K562 (cell line): ENCODE data around the gene BFSP1. TPM values are rescaled to one million over a fixed set of nuclear protein-coding genes. Genes with fewer than 3 reads are reported as not detected.

Experiments
- CBFA2T2 ChIP-seq: fragments of 450-650 bp; conservative IDR thresholded peaks from 2 replicates; pipeline ENCODE4 v1.6.1; 2017; ENCODE audit warnings: mild to moderate bottlenecking
- CBX1 ChIP-seq: sonication (generic); IDR thresholded peaks from 2 replicates; pipeline ENCODE4 v1.6.1; 2016; ENCODE audit warnings: antibody characterized with exemption, low read depth, mild to moderate bottlenecking
- HDAC1 ChIP-seq, 2 experiments: fragments of 450-650 bp; IDR thresholded peaks; 2 replicates each; pipeline ENCODE4 v1.6.1; 2016 to 2017; ENCODE audit warnings: inconsistent platforms in 1 of 2, mild to moderate bottlenecking in 1 of 2, moderate library complexity in 1 of 2
- POLR2AphosphoS5 ChIP-seq: IDR thresholded peaks from 2 replicates; pipeline ENCODE4 v1.6.1; 2011; ENCODE audit warnings: mild to moderate bottlenecking, low read depth, low read length, moderate library complexity; ENCODE audit not compliant: control insufficient read depth, insufficient read depth
- POLR3G ChIP-seq: IDR thresholded peaks from 2 replicates; pipeline ENCODE4 v1.6.1; 2011; ENCODE audit not compliant: insufficient read length, insufficient replicate concordance; ENCODE audit errors: extremely low read depth
- TBL1XR1 ChIP-seq, 2 experiments: IDR thresholded peaks; 2 replicates each; pipeline ENCODE4 v1.6.1; 2012; ENCODE audit warnings: improper control_type of control experiment in 2 of 2, low read length in 2 of 2, mild to moderate bottlenecking in 1 of 2
- ZKSCAN8 ChIP-seq: fragments of 200-800 bp; sonication (Bioruptor generic); IDR thresholded peaks from 2 replicates; pipeline ENCODE4 v1.6.1; 2016; ENCODE audit warnings: missing genetic modification characterization, missing compliant biosample characterization
- ZNF780A ChIP-seq: fragments of 250-450 bp; sonication (Bioruptor Pico); IDR thresholded peaks from 2 replicates; pipeline ENCODE4 v1.5.0; 2021; ENCODE audit warnings: mild to moderate bottlenecking
- ZZZ3 ChIP-seq: fragments of 450-650 bp; IDR thresholded peaks from 2 replicates; pipeline ENCODE4 v1.6.1; 2016; ENCODE audit warnings: antibody characterized with exemption, mild to moderate bottlenecking, moderate library complexity
- polyA plus RNA-seq, 8 experiments: library from polyadenylated mRNA; depleted of rRNA in 4 of 8; stranded (reverse) in 5 of 8; unstranded in 3 of 8; fragments of >200 nt; fragmentation: Nextera tagmentation in 2 of 8; fragmentation: Illumina TruSeq in 1 of 8; extraction: Ambion mirVana in 2 of 8; extraction: Trizol in 1 of 8; gene quantifications; 2 replicates each; pipeline versions ENCODE4 v1.2.1 to v1.2.3, GENCODE V29; 2011 to 2014; ENCODE audit warnings: inconsistent platforms in 1 of 8, missing spikeins in 1 of 8
- total RNA-seq, 7 experiments: library from RNA; depleted of rRNA in 6 of 7; stranded (reverse); fragments of >200 nt in 6 of 7; fragmentation: Illumina TruSeq in 2 of 7; extraction: Trizol in 2 of 7; gene quantifications; 2 replicates each; pipeline versions ENCODE4 v1.2.1 to v1.2.3, GENCODE V29; 2011 to 2021; ENCODE audit warnings: low replicate concordance in 1 of 7
- TF ChIP-seq, protein P1 (sequence below), 2 experiments: fragments of 450-650 bp; conservative IDR thresholded peaks; 2 replicates each; pipeline ENCODE4 v1.6.1; 2017; ENCODE audit warnings: mild to moderate bottlenecking in 2 of 2, moderate library complexity in 2 of 2
- TF ChIP-seq, protein P2 (sequence below): fragments of 450-650 bp; IDR thresholded peaks from 2 replicates; pipeline ENCODE4 v1.6.1; 2017; ENCODE audit warnings: antibody characterized with exemption

The BFSP1 gene
- total and polyA plus RNA-seq, 9 of the 15 experiments (the other 6 are each of a cell fraction or from before 2014, with no cell fraction given), result 0.09 to 0.86 (median 0.40) TPM

DNA sequence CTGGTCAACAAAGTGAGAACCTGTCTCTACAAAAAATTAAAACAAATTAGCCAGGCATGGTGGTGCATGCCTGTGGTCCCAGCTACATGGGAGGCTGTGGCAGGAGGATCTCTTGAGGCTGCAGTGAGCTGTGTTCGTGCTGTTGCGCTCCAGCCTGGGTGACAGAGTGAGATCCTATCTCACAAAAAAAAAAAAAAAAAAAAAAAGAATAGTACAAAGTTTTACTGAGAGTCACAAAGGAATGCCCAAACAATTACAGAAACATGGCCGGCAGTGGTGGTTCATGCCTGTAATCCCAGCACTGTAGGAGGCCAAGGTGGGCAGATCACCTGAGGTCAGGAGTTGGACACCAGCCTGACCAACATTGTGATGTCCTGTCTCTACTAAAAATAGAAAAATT lies 23.9 kb upstream of the BFSP1 start (continued):
- no peak for TF ChIP-seq ZZZ3
- TF ChIP-seq, protein P1, sequence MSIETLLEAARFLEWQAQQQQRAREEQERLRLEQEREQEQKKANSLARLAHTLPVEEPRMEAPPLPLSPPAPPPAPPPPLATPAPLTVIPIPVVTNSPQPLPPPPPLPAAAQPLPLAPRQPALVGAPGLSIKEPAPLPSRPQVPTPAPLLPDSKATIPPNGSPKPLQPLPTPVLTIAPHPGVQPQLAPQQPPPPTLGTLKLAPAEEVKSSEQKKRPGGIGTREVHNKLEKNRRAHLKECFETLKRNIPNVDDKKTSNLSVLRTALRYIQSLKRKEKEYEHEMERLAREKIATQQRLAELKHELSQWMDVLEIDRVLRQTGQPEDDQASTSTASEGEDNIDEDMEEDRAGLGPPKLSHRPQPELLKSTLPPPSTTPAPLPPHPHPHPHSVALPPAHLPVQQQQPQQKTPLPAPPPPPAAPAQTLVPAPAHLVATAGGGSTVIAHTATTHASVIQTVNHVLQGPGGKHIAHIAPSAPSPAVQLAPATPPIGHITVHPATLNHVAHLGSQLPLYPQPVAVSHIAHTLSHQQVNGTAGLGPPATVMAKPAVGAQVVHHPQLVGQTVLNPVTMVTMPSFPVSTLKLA (conservative IDR thresholded peaks at IDR 0.05), result no peak
- no peak for TF ChIP-seq HDAC1 (IDR thresholded peaks at IDR 0.05)
- TF ChIP-seq ZKSCAN8 (CRISPR knock-in tag), result no peak
- TF ChIP-seq POLR2AphosphoS5, result no peak
- no peak for TF ChIP-seq POLR3G
- no peak for TF ChIP-seq CBFA2T2
- TF ChIP-seq ZNF780A, result no peak
- TF ChIP-seq CBX1, result no peak
- TF ChIP-seq, protein P2, sequence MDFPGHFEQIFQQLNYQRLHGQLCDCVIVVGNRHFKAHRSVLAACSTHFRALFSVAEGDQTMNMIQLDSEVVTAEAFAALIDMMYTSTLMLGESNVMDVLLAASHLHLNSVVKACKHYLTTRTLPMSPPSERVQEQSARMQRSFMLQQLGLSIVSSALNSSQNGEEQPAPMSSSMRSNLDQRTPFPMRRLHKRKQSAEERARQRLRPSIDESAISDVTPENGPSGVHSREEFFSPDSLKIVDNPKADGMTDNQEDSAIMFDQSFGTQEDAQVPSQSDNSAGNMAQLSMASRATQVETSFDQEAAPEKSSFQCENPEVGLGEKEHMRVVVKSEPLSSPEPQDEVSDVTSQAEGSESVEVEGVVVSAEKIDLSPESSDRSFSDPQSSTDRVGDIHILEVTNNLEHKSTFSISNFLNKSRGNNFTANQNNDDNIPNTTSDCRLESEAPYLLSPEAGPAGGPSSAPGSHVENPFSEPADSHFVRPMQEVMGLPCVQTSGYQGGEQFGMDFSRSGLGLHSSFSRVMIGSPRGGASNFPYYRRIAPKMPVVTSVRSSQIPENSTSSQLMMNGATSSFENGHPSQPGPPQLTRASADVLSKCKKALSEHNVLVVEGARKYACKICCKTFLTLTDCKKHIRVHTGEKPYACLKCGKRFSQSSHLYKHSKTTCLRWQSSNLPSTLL, result no peak
- no peak for TF ChIP-seq TBL1XR1 (IDR thresholded peaks at IDR 0.05; ENCODE audit: low read length in 2 of 2)
